ENCODE results near the gene TSSK3.
"Not testable (repeated sequence)": the region's sequence is repeated elsewhere in the genome, so short reads cannot be mapped to it uniquely, and the experiment has no call there.

The TSSK3 gene

DNA sequence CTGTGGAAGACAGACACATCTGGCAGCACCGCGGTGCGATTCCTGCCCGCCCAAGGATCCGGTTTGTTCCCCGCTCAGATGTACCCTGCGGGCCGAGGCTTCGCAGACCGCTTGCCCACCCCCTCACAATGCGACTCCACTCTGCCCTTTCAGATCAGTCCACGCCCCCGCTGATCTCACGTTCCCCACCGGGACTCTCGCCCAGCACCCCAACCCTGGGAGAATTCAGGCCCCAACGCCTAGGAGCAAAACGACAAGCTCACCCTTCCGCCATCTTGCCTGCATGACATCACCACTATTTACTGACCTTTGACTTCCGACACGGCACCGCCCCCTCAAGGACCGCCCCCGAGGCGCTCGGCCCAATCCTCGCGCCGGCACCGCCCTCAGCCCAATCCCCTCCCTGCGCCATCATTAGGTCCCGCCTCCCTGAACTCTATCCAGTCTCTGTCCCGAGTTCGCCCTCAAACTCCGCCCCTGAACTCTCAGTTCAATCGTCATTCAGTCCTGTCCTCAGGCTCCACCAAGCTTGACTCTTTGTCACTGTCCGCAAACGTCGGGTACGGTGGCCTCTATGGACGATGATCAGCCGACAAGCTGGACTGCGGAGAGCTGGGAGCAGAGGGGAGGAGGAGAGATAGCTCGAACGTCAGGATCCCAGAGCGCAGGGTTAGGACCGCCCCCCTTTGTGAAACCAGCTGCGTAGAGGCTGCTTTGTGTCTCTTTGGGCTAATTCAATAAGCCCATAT lies 32.0 kb downstream of the TSSK3 start, which contains the start of gene BSDC1:
Gene BSDC1 (minus strand): TSS at position 301 of the 749 bp plus-strand sequence. CDS start 27 bp downstream, at position 274.
- Histone ChIP-seq H4K20me1 (ENCODE audit: insufficient read depth, low read length) (peaks cover 12% of the 10 kb centered on the region), H3K27me3 (ENCODE audit: insufficient read depth, low read length, poor library complexity) (no peaks in the 10 kb centered on the region), H3K4me2 (ENCODE audit: insufficient read depth, low read length) (peak within 1 kb of the TSS; percentile 81), H3K79me2 (ENCODE audit: insufficient read depth, low read length) (peaks cover 46% of the 10 kb centered on the region), H2AFZ (ENCODE audit: low read depth, low read length) (peak within 1 kb of the TSS; percentile 90), H3K9ac (ENCODE audit: low read depth, low read length) (peak within 1 kb of the TSS; percentile 75), H3K36me3 (ENCODE audit: insufficient read depth, low read length) (peaks cover 33% of the 10 kb centered on the region), H3K4me3 (ENCODE audit: low read depth in 1 of 2, low read length in 2 of 2) (peak within 1 kb of the TSS; percentile 43 to 73), H3K4me1 (ENCODE audit: insufficient read depth, low read length) (peaks cover 32% of the 10 kb centered on the region), H3K27ac (ENCODE audit: low read length) (peak within 1 kb of the TSS; percentile 87), H3K9me3 (ENCODE audit: insufficient read depth, low read length, severe bottlenecking) (no peaks in the 10 kb centered on the region)
- peak; percentile 99 for DNase-seq
- ATAC-seq (ENCODE audit: insufficient read depth, low read depth) = peak; percentile 96
- TF ChIP-seq, protein P1, sequence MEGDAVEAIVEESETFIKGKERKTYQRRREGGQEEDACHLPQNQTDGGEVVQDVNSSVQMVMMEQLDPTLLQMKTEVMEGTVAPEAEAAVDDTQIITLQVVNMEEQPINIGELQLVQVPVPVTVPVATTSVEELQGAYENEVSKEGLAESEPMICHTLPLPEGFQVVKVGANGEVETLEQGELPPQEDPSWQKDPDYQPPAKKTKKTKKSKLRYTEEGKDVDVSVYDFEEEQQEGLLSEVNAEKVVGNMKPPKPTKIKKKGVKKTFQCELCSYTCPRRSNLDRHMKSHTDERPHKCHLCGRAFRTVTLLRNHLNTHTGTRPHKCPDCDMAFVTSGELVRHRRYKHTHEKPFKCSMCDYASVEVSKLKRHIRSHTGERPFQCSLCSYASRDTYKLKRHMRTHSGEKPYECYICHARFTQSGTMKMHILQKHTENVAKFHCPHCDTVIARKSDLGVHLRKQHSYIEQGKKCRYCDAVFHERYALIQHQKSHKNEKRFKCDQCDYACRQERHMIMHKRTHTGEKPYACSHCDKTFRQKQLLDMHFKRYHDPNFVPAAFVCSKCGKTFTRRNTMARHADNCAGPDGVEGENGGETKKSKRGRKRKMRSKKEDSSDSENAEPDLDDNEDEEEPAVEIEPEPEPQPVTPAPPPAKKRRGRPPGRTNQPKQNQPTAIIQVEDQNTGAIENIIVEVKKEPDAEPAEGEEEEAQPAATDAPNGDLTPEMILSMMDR (IDR thresholded peaks at IDR 0.05; ENCODE audit: borderline replicate concordance, extremely low read depth, low read length, poor library complexity, severe bottlenecking) = no peak
- no peak for TF ChIP-seq EZH2 (IDR thresholded peaks at IDR 0.05; ENCODE audit: borderline replicate concordance, low read depth, low read length, severe bottlenecking)

DNA sequence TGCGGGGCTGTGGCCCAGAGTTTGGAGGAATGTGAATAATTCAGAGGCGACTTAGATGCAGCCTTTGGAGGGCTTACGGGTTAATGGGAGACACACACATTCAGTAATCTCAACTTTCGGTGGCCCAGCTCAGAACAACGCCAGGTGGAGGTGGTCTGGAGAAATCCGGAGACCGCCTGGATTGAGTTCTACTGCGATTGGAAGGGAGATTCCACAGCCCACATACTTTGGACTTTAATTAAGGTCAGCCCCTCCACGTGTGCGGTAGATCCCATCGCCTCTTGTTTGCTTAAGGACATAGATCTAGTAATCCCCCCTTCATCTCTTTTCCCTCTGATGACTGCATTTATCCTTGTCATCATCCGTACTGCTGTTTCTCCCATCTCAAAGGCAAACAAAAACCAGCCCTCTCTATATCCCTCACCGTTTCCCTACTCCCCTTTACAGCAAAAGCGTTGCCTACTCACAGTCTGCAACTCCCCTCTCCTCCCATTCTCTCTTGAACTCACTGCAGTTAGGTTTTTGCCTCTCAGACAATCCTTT lies 32.6 kb downstream of the TSSK3 start:
- Histone ChIP-seq H2AFZ (ENCODE audit: low read depth, low read length) (peak overlapping the region; percentile 90), H3K4me1 (ENCODE audit: insufficient read depth, low read length) (peaks cover 32% of the 10 kb centered on the region), H3K4me3 (ENCODE audit: low read depth in 1 of 2, low read length in 2 of 2) (peak overlapping the region; percentile 43 to 73), H3K9ac (ENCODE audit: low read depth, low read length) (peak overlapping the region; percentile 75), H3K36me3 (ENCODE audit: insufficient read depth, low read length) (peaks cover 27% of the 10 kb centered on the region), H3K27me3 (ENCODE audit: insufficient read depth, low read length, poor library complexity) (no peaks in the 10 kb centered on the region), H3K79me2 (ENCODE audit: insufficient read depth, low read length) (peaks cover 41% of the 10 kb centered on the region), H3K9me3 (ENCODE audit: insufficient read depth, low read length, severe bottlenecking) (no peaks in the 10 kb centered on the region), H3K4me2 (ENCODE audit: insufficient read depth, low read length) (peak overlapping the region; percentile 81), H3K27ac (ENCODE audit: low read length) (peak overlapping the region; percentile 66), H4K20me1 (ENCODE audit: insufficient read depth, low read length) (peaks cover 8% of the 10 kb centered on the region)
- no peak for ATAC-seq (ENCODE audit: insufficient read depth, low read depth)
- TF ChIP-seq EZH2 (IDR thresholded peaks at IDR 0.05; ENCODE audit: borderline replicate concordance, low read depth, low read length, severe bottlenecking) = no peak
- DNase-seq = no peak

DNA sequence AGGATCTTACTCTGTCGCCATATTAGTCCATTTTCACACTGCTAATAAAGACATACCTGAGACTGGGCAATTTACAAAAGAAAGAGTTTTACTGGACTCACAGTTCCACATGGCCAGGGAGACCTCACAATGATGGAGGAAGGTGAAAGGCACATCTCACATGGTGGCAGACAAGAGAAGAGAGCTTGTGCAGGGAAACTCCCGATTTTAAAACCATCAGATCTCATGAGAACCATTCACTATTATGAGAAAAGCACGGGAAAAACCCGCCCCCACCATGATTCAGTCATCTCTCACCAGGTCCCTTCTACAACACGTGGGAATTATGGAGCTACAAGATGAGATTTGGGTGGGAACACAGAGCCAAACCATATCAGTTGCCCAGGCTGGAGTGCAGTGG lies 34.2 kb downstream of the TSSK3 start:
- not testable (repeated sequence) for ATAC-seq (ENCODE audit: insufficient read depth, low read depth); H2AFZ ChIP-seq (ENCODE audit: low read depth, low read length); DNase-seq; H3K9me3 ChIP-seq (ENCODE audit: insufficient read depth, low read length, severe bottlenecking); H3K27ac ChIP-seq (ENCODE audit: low read length); H3K4me3 ChIP-seq (ENCODE audit: low read depth in 1 of 2, low read length in 2 of 2); H3K27me3 ChIP-seq (ENCODE audit: insufficient read depth, low read length, poor library complexity); H4K20me1 ChIP-seq (ENCODE audit: insufficient read depth, low read length); H3K4me2 ChIP-seq (ENCODE audit: insufficient read depth, low read length); H3K9ac ChIP-seq (ENCODE audit: low read depth, low read length)
- Histone ChIP-seq H3K79me2 (ENCODE audit: insufficient read depth, low read length) (peaks cover 26% of the 10 kb centered on the region), H3K4me1 (ENCODE audit: insufficient read depth, low read length) (peaks cover 38% of the 10 kb centered on the region), H3K36me3 (ENCODE audit: insufficient read depth, low read length) (peaks cover 11% of the 10 kb centered on the region)

DNA sequence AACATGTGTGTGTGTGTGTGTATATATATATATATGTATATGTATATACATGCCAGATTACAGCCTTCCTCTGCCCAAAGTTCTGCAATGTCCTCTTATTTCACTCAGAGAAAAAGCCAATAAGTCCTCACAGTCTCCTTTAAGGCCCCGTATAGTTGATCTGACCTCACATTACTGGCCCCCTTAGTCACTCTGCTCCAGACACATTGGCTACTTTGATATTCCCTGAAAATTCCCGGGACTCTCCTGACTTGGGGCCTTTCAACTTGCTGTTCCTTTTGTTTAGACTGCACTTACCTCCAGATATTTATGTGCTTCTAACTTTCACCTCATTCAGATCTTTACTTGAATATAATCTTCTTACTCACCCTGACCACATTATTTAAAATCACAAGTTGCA lies 36.1 kb downstream of the TSSK3 start:
- Histone ChIP-seq H3K27me3 (ENCODE audit: insufficient read depth, low read length, poor library complexity) (no peaks in the 10 kb centered on the region), H3K27ac (ENCODE audit: low read length) (no peak overlapping the region), H2AFZ (ENCODE audit: low read depth, low read length) (no peak overlapping the region), H3K4me3 (ENCODE audit: low read depth in 1 of 2, low read length in 2 of 2) (no peak overlapping the region), H4K20me1 (ENCODE audit: insufficient read depth, low read length) (peaks cover 2% of the 10 kb centered on the region), H3K4me1 (ENCODE audit: insufficient read depth, low read length) (peaks cover 24% of the 10 kb centered on the region), H3K79me2 (ENCODE audit: insufficient read depth, low read length) (peaks cover 8% of the 10 kb centered on the region), H3K9ac (ENCODE audit: low read depth, low read length) (no peak overlapping the region), H3K4me2 (ENCODE audit: insufficient read depth, low read length) (no peak overlapping the region), H3K9me3 (ENCODE audit: insufficient read depth, low read length, severe bottlenecking) (no peaks in the 10 kb centered on the region), H3K36me3 (ENCODE audit: insufficient read depth, low read length) (peaks cover under 1% of the 10 kb centered on the region; the same call in 1 of the 2 replicates)
- ATAC-seq (ENCODE audit: insufficient read depth, low read depth) (no peak), DNase-seq (no peak)
- no peak for TF ChIP-seq EZH2 (IDR thresholded peaks at IDR 0.05; ENCODE audit: borderline replicate concordance, low read depth, low read length, severe bottlenecking)
- TF ChIP-seq, protein P1 (IDR thresholded peaks at IDR 0.05; ENCODE audit: borderline replicate concordance, extremely low read depth, low read length, poor library complexity, severe bottlenecking) = no peak
